Brain microvascular endothelial cell (primary cell): ENCODE results near the gene ACAA1.
A peak's percentile ranks its signal among the peaks of the same experiment; 100 is the strongest.

Experiments used
- DNase-seq: peaks from one replicate; pipeline ENCODE4 v3.0.0-alpha.2; 2020
- H3K27ac ChIP-seq: fragments of 250-450 bp; sonication (Bioruptor Pico); 2 replicates; pipeline ENCODE4 v1.5.1; 2020; ENCODE audit warnings: mild to moderate bottlenecking, moderate library complexity
- H3K27me3 ChIP-seq: fragments of 250-450 bp; sonication (Bioruptor Pico); replicated peaks from 2 replicates; pipeline ENCODE4 v1.5.1; 2020; ENCODE audit warnings: mild to moderate bottlenecking
- H3K36me3 ChIP-seq: fragments of 250-450 bp; sonication (Bioruptor Pico); replicated peaks from 2 replicates; pipeline ENCODE4 v1.5.1; 2020; ENCODE audit warnings: mild to moderate bottlenecking
- H3K4me3 ChIP-seq: 2 replicates; pipeline ENCODE4 v1.5.1; 2011; ENCODE audit warnings: low read depth, mild to moderate bottlenecking, control low read depth, low read length, moderate library complexity
- in situ Hi-C: cut with HindIII; loops from 2 replicates; pipeline ENCODE4 v1.10.0; 2017; ENCODE audit warnings: low sequenced_read_pairs, low pct_ligation_motif_present
- TF ChIP-seq, protein P1 (sequence below): IDR thresholded peaks from 2 replicates; pipeline ENCODE4 v1.5.1; 2011; ENCODE audit warnings: low read depth, mild to moderate bottlenecking, moderate library complexity, low read length, control low read depth, inconsistent platforms; ENCODE audit errors: missing control alignments

Gene ACAA1

DNA sequence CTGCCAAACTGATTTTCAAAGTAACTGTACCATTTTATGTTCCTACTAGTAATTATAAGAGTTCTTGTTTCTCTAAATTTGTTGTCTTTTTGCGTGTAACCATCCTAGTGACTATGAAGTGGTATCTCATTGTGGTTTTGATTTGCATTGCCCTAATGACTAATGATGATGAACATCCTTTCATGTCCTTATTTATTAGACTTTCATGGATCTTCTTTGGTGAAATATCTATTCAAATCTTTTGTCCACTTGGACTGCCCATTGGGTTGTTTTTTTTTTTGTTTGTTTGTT lies 32.0 kb upstream of the ACAA1 start:
- H3K4me3 ChIP-seq, result no peak overlapping the region
- DNase-seq, result no peak
- in situ Hi-C loops, result no loop called here
- TF ChIP-seq, protein P1, sequence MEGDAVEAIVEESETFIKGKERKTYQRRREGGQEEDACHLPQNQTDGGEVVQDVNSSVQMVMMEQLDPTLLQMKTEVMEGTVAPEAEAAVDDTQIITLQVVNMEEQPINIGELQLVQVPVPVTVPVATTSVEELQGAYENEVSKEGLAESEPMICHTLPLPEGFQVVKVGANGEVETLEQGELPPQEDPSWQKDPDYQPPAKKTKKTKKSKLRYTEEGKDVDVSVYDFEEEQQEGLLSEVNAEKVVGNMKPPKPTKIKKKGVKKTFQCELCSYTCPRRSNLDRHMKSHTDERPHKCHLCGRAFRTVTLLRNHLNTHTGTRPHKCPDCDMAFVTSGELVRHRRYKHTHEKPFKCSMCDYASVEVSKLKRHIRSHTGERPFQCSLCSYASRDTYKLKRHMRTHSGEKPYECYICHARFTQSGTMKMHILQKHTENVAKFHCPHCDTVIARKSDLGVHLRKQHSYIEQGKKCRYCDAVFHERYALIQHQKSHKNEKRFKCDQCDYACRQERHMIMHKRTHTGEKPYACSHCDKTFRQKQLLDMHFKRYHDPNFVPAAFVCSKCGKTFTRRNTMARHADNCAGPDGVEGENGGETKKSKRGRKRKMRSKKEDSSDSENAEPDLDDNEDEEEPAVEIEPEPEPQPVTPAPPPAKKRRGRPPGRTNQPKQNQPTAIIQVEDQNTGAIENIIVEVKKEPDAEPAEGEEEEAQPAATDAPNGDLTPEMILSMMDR, result no peak
- H3K27ac ChIP-seq, result peak overlapping the region; percentile 98
- no peaks in the 10 kb centered on the region for H3K36me3 ChIP-seq
- H3K27me3 ChIP-seq, result no peaks in the 10 kb centered on the region

DNA sequence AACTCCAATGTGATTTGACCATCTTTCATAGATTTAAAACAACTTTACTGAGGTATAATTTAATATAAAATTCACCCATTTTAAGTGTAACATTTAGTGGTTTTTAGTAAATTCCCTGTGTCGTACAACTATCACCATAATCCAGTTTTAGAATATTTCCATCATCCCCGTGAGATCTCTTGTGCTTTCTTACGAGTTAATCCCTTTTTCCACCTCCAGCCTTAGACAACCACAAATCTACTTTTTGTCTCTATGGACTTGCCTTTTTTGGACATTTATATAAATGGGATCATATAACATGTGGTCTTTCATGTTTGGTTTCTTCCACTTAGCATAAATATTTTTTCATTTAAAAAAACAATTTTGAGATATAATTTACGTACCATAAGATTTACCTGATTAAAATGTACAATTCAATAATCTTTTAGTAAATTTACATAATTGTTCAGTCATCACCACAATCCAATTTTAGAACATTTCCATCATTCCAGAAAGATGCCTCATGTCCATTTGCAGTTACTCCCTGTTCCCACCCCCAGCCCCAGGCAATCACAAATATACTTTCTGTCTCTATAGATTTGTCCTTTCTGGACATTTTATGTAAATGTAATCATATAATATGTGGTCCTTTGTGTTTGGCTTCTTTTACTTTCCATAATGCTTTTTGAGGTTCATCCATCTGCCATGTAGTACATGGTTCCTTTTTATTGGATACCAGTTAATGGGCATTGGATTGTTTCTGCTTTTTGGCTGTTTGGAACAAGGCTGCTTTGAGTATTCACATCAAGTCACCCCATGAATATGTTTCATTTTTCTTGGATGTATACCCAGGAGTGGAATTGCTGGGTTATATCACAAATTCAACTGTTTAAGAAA lies 31.5 kb upstream of the ACAA1 start:
- TF ChIP-seq, protein P1, result no peak
- peak; percentile 57 for DNase-seq
- H3K27me3 ChIP-seq, result no peaks in the 10 kb centered on the region
- in situ Hi-C loops, result no loop called here
- peak overlapping the region; percentile 5 for H3K4me3 ChIP-seq
- H3K27ac ChIP-seq, result peak overlapping the region; percentile 98
- no peaks in the 10 kb centered on the region for H3K36me3 ChIP-seq

DNA sequence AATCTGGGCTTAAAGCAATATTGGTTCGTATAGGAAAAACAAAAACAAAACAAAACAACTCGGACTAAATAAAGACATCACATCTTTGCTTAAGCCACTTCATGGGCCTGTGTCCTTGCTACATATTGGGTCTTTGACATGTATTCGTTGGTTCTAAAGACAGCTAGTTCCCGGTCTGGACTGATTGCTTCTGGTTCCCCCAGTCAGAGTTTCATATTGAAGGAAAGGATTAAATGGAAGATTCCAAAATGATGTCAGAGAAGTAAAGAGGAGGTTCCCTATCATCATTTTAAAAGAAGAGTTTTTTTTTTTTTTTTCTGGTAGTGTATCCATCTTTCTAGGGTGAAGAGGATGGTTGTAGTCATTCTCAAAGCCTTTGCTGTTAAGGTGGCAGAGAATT lies 30.7 kb upstream of the ACAA1 start:
- H3K4me3 ChIP-seq, result no peak overlapping the region
- DNase-seq, result no peak

DNA sequence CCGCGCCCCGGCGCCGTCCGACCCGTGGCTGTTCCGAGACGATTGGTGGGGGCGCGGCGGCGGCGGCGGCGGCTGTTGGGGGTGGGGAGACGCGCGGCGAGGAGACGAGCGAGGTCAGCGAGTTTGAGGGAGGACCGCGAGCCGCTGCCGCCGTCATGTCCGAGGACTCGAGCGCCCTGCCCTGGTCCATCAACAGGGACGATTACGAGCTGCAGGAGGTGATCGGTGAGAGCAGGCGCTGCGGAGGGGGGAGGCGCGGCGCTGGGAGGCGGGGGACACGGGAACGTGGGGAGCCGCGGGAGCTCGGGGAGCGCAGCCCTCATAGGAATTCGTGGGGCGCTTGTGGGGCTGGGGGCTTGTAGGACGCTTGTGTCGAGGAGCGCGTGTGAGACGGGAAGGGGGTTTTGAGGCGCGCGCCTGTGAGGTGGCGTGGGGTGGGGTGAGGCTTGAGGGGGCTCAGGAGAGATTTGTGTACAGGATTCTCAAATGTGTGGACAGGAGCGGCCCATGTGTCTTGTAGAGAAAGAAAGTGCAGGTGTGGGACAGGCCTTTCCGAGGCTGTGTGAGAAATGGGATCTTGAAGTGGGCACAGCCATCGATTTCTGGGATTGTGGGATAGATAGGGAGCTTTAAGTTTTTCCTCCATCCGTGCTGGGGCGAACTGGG lies 28.9 kb upstream of the ACAA1 start:
- Histone ChIP-seq H3K4me3 (peak overlapping the region; percentile 84), H3K36me3 (no peaks in the 10 kb centered on the region), H3K27ac (peak overlapping the region; percentile 99), H3K27me3 (no peaks in the 10 kb centered on the region)
- TF ChIP-seq, protein P1, result no peak
- in situ Hi-C loops, result no loop called here
- peak; percentile 43 for DNase-seq

More for the DNA sequence above, 30.7 kb upstream of the ACAA1 start:
- TF ChIP-seq, protein P1, result no peak
- Histone ChIP-seq H3K36me3 (no peaks in the 10 kb centered on the region), H3K27me3 (no peaks in the 10 kb centered on the region), H3K27ac (peak overlapping the region; percentile 98)
- in situ Hi-C loops, result no loop called here

DNA sequence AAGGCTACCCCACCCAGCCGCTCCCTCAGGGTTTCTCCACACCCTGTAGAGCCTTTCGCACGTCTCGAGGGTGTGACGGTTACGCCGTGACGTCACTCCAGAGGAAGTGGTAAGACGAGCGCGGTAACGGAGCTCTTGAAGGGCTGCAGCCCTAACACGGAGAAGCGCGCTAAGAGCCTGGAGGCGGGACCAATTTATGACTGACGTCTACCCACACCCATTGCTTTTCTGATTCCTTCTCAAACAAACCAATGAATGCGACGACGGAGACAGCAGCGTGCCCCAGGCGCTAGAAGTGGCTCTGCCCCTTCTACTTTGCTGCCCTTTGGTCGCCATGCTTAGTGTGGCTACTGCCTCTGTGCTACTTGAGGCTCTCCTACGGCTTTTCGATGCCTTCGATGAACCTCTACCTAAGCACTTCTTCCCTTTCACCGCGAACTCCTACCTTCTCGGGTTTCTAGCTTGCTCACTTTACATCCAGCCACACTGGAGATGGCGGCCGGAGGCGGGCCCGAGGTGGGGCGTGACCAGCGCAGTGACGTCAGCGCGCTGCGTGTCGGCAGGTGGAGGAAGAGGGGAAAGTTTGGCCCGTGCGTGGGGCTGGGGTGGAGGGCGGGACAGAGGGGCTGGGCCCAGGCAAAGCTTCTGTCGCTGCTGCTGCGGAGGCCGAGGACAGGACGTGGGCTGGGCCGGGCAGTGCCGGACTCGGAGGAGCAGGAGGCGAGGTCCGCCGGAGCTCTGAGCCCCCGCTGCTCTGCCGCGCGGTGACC lies 28.2 kb upstream of the ACAA1 start, which contains the start of gene OXSR1:
OXSR1 (plus strand) TSS at position 586 of the 770 bp plus-strand sequence. CDS start 340 bp downstream, outside the sequence.
- H3K36me3 ChIP-seq, result no peaks in the 10 kb centered on the region
- no peaks in the 10 kb centered on the region for H3K27me3 ChIP-seq
- H3K27ac ChIP-seq, result peak within 1 kb of the TSS; percentile 99
- DNase-seq, result peak; percentile 100
- H3K4me3 ChIP-seq, result peak within 1 kb of the TSS; percentile 84
- in situ Hi-C loops, result no loop called here
- TF ChIP-seq, protein P1, result no peak
